LNCaP clone FGC (cell line): ENCODE data around the gene RNF150.

Source experiments
- DNase-seq: peaks from one replicate; pipeline ENCODE4 v3.0.0-alpha.2; 2011; ENCODE audit warnings: low read depth
- H3K4me3 ChIP-seq: 2 replicates; pipeline ENCODE4 v1.5.1; 2011; ENCODE audit warnings: mild to moderate bottlenecking, low read depth, low read length, control low read depth
- TF ChIP-seq, protein P1 (sequence below): IDR thresholded peaks from 2 replicates; pipeline ENCODE4 v1.5.1; 2012; ENCODE audit warnings: mild to moderate bottlenecking; ENCODE audit not compliant: control insufficient read depth, insufficient read depth; ENCODE audit errors: extremely low read depth

The RNF150 gene

DNA sequence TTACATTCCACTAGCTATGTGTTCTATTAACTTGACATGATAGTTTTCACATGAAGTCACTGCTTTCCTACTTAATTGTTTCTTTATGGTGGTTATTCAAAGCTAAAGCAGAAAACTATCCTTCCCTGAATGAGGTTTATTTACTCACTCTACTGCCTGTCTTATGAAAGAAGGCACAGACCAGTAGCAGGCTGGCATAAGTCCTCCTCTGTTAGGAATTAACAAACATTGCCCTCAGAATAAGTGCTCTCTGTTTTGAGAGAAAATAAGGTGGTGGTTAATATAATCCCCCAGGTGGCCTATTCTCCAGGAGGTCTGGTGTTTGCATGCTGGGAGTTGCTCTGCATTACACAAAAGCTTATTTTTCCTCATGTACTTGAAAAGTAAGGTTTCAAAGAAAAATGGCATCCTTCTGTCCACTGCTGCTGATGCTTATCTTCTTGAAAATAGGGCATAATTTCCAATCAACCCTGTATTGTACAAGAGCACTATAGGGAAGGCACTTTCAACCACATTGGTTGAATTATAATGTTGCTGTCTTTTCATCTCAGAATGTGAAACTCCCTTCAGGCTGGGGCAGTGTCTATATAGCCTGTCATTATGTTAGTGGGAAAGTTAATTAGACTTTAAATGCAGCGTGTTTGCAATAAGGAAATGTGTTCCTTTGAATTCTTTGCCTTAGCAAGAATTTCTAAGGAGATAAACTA, 257.4 kb downstream of the RNF150 start:
- TF ChIP-seq, protein P1, sequence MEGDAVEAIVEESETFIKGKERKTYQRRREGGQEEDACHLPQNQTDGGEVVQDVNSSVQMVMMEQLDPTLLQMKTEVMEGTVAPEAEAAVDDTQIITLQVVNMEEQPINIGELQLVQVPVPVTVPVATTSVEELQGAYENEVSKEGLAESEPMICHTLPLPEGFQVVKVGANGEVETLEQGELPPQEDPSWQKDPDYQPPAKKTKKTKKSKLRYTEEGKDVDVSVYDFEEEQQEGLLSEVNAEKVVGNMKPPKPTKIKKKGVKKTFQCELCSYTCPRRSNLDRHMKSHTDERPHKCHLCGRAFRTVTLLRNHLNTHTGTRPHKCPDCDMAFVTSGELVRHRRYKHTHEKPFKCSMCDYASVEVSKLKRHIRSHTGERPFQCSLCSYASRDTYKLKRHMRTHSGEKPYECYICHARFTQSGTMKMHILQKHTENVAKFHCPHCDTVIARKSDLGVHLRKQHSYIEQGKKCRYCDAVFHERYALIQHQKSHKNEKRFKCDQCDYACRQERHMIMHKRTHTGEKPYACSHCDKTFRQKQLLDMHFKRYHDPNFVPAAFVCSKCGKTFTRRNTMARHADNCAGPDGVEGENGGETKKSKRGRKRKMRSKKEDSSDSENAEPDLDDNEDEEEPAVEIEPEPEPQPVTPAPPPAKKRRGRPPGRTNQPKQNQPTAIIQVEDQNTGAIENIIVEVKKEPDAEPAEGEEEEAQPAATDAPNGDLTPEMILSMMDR: no peak
- no peak overlapping the region for H3K4me3 ChIP-seq
- DNase-seq: no peak

DNA sequence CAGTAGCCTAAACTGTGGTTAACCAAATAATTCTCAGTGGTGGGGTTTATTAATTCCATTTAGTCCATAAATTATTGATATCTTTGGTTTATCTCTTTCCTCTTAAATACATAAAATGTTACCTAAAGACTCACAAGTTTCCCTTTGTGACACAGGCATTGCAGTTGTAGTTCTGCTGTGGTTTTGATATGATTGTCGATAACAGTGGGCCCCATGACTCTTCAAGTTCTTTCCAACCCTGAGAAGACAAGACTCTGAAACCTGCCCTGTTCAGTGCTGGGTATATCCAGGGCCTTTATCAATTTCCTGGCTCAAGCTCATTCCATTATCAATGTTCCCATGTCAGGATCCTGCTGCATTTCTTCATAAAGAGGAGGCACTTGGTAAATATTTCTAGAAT, 259.2 kb downstream of the RNF150 start:
- TF ChIP-seq, protein P1: no peak
- H3K4me3 ChIP-seq: no peak overlapping the region
- no peak for DNase-seq

DNA sequence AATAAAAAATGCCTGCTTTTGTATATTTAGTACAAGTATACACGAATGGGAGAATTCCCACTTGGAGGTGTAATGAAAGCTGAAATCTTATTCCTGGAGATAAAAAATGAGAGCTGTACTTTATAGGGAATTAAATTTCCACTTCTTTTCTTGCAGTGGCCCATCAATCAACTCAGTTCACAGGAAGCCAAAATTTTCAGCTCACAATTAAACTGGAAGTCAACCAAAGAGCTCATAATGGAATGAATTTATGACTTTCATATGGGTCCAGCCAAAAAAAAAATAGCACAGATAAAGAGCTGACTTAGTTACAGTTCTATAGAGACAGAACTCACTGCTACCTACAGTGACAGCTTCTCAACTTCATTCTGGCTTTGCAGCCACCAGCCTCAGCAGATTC, 261.9 kb downstream of the RNF150 start:
- TF ChIP-seq, protein P1: no peak
- no peak overlapping the region for H3K4me3 ChIP-seq
- DNase-seq: no peak

DNA sequence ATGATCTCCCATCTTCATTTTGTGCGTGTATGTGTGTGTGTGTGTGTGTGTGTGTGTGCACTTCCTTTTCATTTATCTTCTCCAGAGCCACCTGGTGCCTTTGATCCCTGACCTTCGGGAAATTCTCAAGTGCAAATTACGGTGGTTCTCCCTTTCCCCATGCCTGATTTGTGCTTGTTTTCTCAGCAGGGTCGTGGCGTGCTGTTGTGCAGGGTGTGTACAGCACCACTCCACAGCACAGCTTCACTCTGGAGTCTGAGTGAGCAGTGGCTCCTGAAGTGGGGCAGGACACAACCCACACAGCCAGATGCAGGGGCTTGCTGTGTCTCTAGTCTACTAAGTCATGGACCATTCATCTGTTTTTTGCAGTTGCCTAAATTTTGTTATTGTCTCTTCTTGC, 262.8 kb downstream of the RNF150 start:
- no peak overlapping the region for H3K4me3 ChIP-seq
- DNase-seq: no peak
- TF ChIP-seq, protein P1: no peak

DNA sequence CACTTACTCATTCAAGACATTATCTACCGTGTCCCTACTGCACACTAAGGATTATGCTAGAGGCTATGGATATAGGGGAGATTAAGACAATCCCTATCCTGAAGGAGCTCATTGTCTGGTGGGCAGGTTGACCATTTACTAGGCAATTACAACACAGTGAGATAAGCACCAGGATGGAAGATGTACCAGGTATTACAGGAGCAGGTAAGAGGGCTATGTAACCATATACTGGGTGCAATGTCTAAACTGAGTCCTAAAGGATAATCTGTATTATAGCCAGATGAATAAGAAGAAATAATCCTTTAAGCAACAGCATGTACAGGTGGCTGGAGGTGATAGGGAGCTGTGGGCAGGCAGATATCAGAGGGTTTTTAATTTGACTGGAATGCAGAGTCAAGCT, 263.8 kb downstream of the RNF150 start:
- H3K4me3 ChIP-seq: no peak overlapping the region
- TF ChIP-seq, protein P1: no peak
- DNase-seq: no peak

DNA sequence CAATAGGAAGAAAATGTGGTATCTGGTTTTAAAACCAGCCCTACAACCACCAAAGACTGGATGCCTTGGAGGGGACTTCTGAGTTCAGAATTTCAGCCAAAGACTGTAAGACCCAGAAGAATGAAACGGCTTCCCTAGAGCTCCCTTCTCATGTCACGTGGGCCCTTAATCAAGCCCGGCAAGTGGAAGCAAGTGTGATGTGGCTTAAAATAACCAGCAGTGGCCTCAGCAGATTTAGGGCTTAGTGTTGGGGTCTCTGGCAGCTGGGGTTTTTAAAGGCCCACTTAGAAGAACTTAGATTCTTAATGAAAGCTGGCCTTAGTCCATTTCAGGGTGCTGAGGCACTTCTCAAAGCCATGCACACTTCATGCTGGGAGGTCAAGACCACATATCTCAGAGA, 265.9 kb downstream of the RNF150 start:
- TF ChIP-seq, protein P1: no peak
- no peak overlapping the region for H3K4me3 ChIP-seq
- no peak for DNase-seq

DNA sequence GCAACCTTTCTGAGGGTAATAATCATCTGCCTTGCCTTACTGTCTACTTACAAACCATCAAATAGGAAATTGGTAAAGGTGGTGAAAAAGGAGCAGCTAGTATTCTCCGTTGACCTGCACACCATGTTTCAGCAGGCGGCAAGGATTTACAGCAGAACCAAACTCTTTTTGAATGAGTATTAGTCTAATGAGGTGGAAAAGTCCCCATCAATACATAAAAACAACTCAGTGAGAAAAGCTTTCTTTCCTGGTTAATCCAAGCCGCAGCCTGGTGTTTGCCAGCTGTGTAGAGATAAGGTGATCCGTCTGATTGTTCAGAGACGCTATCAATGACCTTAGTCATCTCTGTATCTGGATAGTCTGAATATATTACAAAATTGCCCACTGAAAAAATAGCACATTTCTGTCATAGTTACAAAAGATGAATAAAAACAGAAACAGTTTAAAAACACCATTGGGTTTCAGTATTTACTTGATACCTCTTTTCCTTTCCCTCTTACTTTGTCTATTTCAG, 266.7 kb downstream of the RNF150 start:
- TF ChIP-seq, protein P1: no peak
- DNase-seq: no peak
- no peak overlapping the region for H3K4me3 ChIP-seq
